Activated CD4-positive, alpha-beta T cell treated with anti-CD3 and anti-CD28 coated beads, Interleukin-2, Interleukin-4, amounts not matched to agents 100 ng/mL and 50 ng/mL, durations not matched to agents 16 hours and 8 hours (primary cell): ENCODE results near the gene ZNF346.
"Not testable (repeated sequence)": the region's sequence is repeated elsewhere in the genome, so short reads cannot be mapped to it uniquely, and the experiment has no call there.

ENCODE experiments used
- DNase-seq: peaks from one replicate; pipeline ENCODE4 v3.0.0-alpha.2; 2020; ENCODE audit warnings: low spot score

Gene ZNF346, protein sequence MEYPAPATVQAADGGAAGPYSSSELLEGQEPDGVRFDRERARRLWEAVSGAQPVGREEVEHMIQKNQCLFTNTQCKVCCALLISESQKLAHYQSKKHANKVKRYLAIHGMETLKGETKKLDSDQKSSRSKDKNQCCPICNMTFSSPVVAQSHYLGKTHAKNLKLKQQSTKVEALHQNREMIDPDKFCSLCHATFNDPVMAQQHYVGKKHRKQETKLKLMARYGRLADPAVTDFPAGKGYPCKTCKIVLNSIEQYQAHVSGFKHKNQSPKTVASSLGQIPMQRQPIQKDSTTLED

GRCh38 chr5:177022386-177023302 is at the start of gene ZNF346:
Gene ZNF346, plus strand, starts transcription at chr5:177022696. Its CDS starts 43 bp downstream, at chr5:177022739.
- peak; percentile 94 for DNase-seq

- DNase-seq = peak; percentile 12
Measured at GRCh38 chr5:176979669-176980068, 42.8 kb upstream of the ZNF346 start.

DNA sequence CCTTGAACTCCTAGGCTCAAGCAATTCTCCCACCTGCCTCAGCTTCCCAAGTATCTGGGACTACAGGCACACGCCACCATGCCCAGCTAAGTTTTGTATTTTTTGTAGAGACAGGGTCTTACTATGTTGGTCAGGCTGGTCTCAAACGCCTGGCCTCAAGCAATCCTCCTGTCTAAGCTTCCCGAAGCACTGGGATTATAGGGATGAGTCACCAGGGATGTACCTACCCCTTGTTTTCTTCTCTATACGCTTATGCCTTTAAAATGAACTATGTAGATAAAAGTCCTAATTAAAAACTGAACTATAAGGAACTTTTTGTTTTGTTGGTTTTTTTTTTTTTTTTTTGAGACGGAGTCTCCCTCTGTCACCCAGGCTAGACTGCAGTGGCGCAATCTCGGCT is 41.7 kb upstream of the ZNF346 start:
- DNase-seq = no peak

GRCh38 chr5:176983112-176983511 is 39.4 kb upstream of the ZNF346 start:
- DNase-seq = not testable (repeated sequence)

- DNase-seq = not testable (repeated sequence)
Measured at GRCh38 chr5:176983593-176983992, 38.9 kb upstream of the ZNF346 start.

DNA sequence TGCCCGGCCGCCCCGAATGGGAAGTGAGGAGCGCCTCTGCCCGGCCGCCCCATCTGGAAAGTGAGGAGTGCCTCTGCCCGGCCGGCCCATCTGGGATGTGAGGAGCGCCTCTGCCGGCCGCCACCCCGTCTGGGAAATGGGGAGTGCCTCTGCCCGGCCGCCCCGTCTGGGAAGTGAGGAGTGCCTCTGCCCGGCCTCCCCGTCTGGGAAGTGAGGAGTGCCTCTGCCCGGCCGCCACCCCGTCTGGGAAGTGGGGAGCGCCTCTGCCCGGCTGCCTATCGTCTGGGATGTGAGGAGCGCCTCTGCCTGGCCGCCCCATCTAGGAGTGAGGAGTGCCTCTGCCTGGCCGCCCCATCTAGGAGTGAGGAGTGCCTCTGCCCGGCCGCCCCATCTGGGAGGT is 38.3 kb upstream of the ZNF346 start:
- not testable (repeated sequence) for DNase-seq

GRCh38 chr5:176985516-176985915 is 37.0 kb upstream of the ZNF346 start:
- DNase-seq = peak; percentile 15

- no peak for DNase-seq
Measured at GRCh38 chr5:176986280-176986679, 36.2 kb upstream of the ZNF346 start.

GRCh38 chr5:176987583-176987982 is 34.9 kb upstream of the ZNF346 start:
- DNase-seq = no peak

- DNase-seq = not testable (repeated sequence)
Measured at GRCh38 chr5:176993081-176993480, 29.4 kb upstream of the ZNF346 start.

DNA sequence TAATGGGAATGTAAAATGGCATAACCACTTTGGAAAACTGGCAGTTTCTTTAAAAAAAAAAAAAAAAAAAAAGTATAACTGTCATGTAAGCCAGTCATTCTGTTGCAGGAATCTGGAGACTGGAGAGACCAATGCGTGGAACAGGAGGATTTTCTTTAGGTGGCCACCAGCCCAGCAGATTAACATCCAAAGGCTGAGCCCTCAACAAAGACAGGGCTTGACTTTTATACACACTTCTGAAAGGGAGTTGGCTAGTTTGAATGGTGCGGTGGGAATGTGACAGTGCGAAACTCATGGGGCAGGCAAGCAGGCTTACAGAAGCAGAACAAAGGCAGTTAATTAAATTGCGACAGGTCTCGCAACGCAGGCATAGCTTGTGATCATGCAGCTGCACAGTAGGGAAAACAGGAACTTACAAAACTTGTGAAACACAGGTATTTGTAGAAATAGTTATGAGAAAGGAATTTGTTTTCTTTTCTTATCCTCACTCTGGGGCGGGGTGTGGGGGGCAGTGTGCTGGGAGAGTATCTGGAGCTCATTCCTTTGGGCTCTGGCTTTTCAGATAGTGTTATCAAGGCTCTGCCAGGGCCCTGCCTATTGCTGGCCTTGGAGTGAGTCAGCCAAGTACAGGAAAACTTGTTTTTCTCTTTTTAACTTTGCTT is 27.9 kb upstream of the ZNF346 start:
- no peak for DNase-seq

- no peak for DNase-seq
Measured at GRCh38 chr5:176995122-176995490, 27.4 kb upstream of the ZNF346 start.

DNA sequence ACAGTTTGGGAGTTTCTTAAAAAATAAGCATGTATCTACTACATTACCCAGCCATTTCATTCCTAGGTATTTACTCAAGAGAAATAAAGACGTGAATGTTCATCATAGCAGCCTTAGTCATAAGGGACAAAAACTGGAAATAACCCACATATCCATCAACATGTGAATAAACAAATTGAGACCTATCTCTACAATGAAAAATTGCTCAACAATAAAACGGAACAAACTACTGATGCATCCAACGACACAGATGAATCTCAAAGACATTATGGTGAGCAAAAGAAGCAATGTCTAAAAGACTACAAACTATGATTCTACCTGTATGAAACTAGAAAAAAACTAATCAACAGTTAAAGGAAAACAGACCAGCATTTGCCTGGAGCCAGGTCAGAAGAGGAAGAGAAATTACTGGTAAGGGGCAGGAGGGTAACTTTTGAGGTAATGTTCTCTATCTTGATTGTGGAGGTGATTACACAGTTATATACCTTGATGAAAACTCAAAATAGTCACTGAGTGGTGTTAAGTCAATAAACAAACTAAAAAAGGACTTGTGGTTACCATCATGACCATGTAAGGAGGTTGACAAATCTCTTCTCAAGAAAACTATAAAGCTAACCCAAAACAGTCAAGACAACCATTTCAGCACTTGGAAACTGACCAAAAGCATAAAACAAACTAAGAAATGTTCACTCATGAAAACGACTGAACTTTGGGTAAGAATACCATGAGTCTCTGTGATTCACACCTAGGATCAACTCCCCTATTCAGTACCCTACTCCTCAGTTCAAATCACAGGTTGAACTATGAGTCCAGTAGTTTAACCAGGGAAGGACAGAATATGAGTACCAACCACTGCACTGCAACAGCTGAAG is 26.4 kb upstream of the ZNF346 start:
- DNase-seq = peak; percentile 24

DNA sequence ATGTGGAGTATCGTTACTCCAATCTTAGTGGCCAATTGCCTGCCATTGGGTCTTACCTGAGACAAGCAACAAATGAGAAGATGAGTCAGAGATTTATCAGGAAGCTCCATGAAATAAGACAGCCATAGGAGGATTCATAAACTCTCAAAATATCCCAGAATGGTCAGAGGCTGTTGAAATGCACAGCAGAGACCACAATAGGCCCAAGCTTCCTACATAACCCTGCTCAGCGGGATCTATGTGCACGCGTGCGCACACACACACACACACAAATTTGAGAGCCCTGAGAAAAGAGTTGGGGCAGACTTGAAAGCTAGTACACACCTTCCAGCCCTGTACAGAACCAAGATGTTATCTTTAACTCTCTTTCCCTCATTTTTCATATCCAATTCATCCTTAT is 25.7 kb upstream of the ZNF346 start:
- DNase-seq = no peak

DNA sequence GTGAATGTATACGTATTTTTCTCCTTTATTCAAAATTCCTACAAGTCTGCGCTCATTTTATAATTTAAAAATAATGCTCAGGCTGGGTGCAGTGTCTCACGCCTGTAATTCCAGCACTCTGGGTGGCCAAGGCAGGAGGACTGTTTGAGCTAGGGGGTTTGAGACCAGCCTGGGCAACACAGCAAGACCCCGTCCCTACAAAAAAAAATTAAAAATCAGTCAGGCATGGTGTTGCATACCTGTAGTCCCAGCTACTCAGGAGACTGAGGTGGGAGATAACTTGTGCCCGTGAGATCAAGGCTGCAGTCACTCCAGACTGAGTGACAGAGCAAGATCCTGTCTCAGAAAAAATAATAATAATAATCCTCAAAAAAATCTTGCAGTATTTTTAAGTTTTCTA is 23.7 kb upstream of the ZNF346 start:
- no peak for DNase-seq

DNA sequence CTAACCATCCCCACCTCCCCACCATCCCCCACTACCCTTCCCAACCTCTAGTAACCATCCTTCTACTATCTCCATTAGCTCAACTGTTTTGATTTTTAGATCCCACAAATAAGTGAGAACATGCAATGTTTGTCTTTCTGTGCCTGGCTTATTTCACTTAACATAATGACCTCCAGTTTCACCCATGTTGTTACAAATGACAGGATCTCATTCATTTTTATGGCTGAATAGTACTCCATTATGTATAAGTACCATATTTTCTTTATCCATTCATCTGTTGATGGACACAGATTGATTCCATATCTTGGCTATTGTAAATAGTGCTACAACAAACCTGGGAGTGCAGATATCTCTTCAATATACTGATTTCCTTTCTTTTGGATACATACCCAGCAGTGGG is 23.0 kb upstream of the ZNF346 start:
- not testable (repeated sequence) for DNase-seq

GRCh38 chr5:177003649-177004048 is 18.8 kb upstream of the ZNF346 start:
- DNase-seq = no peak

- DNase-seq = no peak
Measured at GRCh38 chr5:177004961-177005360, 17.5 kb upstream of the ZNF346 start.

DNA sequence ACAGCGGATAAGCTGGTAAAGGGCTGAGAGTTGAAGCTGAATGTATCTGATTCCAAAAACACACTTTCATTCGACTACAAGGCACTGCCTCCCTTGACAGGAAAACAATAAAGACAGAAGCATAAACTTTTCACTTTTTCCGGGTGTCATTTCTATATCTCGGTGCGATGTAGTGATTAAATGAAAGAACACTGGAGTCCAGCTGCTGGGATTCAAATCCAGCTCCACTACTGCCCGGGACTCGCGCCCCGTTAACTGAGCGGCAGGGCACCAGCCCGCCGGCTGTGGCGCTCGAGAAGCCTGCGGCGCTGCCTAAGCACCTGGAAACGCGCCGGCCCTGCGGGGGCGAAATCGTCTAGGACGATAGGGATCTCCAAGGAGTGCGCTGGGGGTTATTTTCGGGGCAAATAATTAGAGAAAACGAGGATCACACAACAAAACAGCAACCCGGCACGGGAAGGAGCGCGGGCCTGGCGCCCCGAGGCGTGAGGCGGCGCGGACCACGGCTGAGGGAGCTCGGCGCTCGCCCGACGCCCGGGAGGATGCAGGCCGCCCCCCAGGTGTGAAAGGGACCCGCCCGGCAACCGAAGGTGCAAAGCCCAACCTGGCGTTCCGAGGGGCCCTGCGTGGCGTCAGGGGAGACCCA is 16.8 kb upstream of the ZNF346 start:
- DNase-seq = peak; percentile 63

DNA sequence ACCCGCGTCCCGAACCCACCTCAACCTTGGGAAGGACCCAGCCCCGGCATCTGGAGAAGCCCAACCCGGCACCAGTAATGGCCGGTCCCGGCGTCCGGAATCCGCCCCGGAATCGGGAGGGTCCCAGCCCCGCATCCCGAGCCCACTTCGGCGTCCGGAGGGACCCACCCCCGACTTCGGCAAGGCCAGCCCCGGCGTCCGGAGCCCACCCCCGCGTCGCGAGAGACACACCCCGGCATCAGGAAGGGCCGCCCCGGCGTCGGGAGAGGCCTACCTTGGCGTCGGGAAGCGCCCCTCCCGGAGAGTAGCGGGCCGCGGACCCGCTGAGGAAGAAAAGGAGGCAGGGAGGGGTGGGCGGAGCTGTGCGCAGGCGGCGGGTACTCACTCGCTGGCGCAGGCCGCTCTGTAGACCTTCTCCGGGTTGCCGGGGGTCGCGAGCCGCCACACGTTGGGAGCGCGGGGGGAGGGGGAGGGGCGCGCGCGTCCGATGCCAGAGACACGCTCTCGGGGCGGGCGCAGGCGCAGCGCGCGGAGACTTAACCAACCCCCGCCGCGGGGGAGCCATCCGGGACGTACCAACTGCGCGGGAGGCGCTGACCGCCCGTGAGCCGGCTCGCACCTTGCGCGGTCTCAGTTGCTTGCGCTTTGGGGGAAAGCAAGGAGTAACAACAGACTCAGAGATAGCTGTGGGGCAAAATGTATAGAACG is 16.1 kb upstream of the ZNF346 start, which contains the start of gene UIMC1:
Gene UIMC1, minus strand, starts transcription at position 515 of the 708 bp plus-strand sequence. CDS start 24,164 bp downstream, outside the sequence.
- peak; percentile 92 for DNase-seq
